ENCODE measurements around the gene ALAS1. TPM values are rescaled to one million over a fixed set of nuclear protein-coding genes. Genes with fewer than 3 reads are reported as not detected.

ALAS1 gene
- total RNA-seq, 2 experiments from 2014 or later = 34.4 to 43.6 TPM

DNA sequence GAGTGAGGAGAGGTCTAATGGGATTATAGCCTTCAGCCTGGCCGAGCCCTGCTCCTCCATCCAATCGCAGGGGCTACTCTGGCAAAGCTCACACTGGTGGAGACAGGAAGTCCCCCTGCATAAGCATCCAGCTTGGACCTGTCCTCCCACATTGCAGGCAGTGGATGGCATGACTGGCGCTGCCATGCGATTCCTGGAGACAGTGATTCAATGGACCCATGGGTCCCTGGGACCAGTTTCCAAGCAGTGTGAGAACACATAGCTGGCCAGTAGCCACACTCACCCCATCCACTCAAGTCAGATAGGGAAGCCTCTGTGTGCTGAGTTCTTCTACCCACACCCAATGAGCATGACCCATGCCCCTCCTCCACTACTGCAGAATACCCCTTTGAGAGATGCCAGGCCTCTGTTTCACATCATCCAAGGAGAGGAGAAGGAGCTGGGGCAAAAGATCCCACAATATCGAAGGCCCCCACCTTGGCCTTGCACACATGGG lies 25.6 kb upstream of the ALAS1 start:
- Histone ChIP-seq H3K36me3 (ENCODE audit: insufficient read depth, low read length) (no peaks in the 10 kb centered on the region), H2AFZ (ENCODE audit: low read length) (no peak overlapping the region), H3K79me2 (ENCODE audit: insufficient read depth, low read depth, low read length) (no peaks in the 10 kb centered on the region), H3K4me2 (ENCODE audit: low read length) (no peak overlapping the region), H3K4me1 (ENCODE audit: insufficient read depth, low read length, poor library complexity, severe bottlenecking) (no peaks in the 10 kb centered on the region), H3K9me3 (ENCODE audit: low read length) (no peaks in the 10 kb centered on the region), H4K20me1 (ENCODE audit: insufficient read depth, low read length) (no peaks in the 10 kb centered on the region), H3K27ac (ENCODE audit: low read depth, low read length, poor library complexity, severe bottlenecking) (no peak overlapping the region), H3K4me3 (ENCODE audit: low read depth, low read length, poor library complexity, severe bottlenecking) (no peak overlapping the region), H3K9me2 (ENCODE audit: insufficient read depth, low read length) (no peaks in the 10 kb centered on the region)
- ChIA-PET POLR2A (no interaction called here), CTCF (ENCODE audit: unreplicated experiment) (interaction anchor here (0.5 to 0.8 kb wide), 2 partner anchors 10 to 50 kb away, joined by 3 read pairs; no protein-coding TSS in a partner anchor)
- no peak for DNase-seq (ENCODE audit: low spot score)
- BruUV-seq (replicated peaks) = no TSS peak
- intact Hi-C loops (cut with micrococcal nuclease; ENCODE audit: unreplicated experiment) = no loop called here
- TF ChIP-seq CTCF (conservative IDR thresholded peaks at IDR 0.05; ENCODE audit: low read length) (no peak), EZH2phosphoT487 (IDR thresholded peaks at IDR 0.05; ENCODE audit: borderline replicate concordance, low read depth, low read length) (no peak)

DNA sequence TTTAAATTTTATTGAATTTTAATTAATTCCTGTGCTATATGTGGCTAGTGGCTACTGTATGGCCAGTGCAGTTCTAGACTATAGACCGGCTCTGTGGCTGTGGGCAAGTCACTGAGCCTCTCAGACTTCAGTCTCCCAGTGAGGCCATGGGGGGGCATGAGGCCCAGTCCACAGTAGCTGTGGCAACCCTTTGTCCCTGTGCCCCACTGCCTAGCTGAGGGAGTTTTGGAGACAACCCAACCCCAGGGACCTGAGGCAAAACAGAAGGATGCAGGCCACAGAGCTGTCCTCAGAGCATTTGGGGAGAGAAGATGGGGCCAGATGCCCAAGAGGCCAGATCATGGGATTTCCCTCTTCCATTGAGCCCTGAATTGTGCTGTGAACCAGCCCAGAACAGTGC lies 24.9 kb upstream of the ALAS1 start:
- no peak for DNase-seq (ENCODE audit: low spot score)
- no peak overlapping the region for H2AFZ ChIP-seq (ENCODE audit: low read length)
- H3K9me2 ChIP-seq (ENCODE audit: insufficient read depth, low read length) = no peaks in the 10 kb centered on the region
- H3K4me3 ChIP-seq (ENCODE audit: low read depth, low read length, poor library complexity, severe bottlenecking) = no peak overlapping the region
- no TSS peak for BruUV-seq (replicated peaks)
- H3K4me1 ChIP-seq (ENCODE audit: insufficient read depth, low read length, poor library complexity, severe bottlenecking) = no peaks in the 10 kb centered on the region
- TF ChIP-seq EZH2phosphoT487 (IDR thresholded peaks at IDR 0.05; ENCODE audit: borderline replicate concordance, low read depth, low read length) (no peak), CTCF (conservative IDR thresholded peaks at IDR 0.05; ENCODE audit: low read length) (no peak)
- H3K4me2 ChIP-seq (ENCODE audit: low read length) = no peak overlapping the region
- POLR2A ChIA-PET = no interaction called here
- CTCF ChIA-PET (ENCODE audit: unreplicated experiment) = interaction anchor here (0.5 kb wide), 1 partner anchor 50 kb away, joined by 3 read pairs; no protein-coding TSS in a partner anchor
- no peak overlapping the region for H3K27ac ChIP-seq (ENCODE audit: low read depth, low read length, poor library complexity, severe bottlenecking)
- H4K20me1 ChIP-seq (ENCODE audit: insufficient read depth, low read length) = no peaks in the 10 kb centered on the region
- intact Hi-C loops (cut with micrococcal nuclease; ENCODE audit: unreplicated experiment) = no loop called here
- no peaks in the 10 kb centered on the region for H3K36me3 ChIP-seq (ENCODE audit: insufficient read depth, low read length)
- H3K9me3 ChIP-seq (ENCODE audit: low read length) = no peaks in the 10 kb centered on the region
- H3K79me2 ChIP-seq (ENCODE audit: insufficient read depth, low read depth, low read length) = no peaks in the 10 kb centered on the region

- POLR2A ChIA-PET = interaction anchor here (0.6 kb wide), 1 partner anchor 421 kb away, joined by 3 read pairs; no protein-coding TSS in a partner anchor
- Histone ChIP-seq H3K36me3 (ENCODE audit: insufficient read depth, low read length) (no peaks in the 10 kb centered on the region), H2AFZ (ENCODE audit: low read length) (no peak overlapping the region), H4K20me1 (ENCODE audit: insufficient read depth, low read length) (no peaks in the 10 kb centered on the region), H3K9me2 (ENCODE audit: insufficient read depth, low read length) (no peaks in the 10 kb centered on the region), H3K4me3 (ENCODE audit: low read depth, low read length, poor library complexity, severe bottlenecking) (no peak overlapping the region), H3K9me3 (ENCODE audit: low read length) (no peaks in the 10 kb centered on the region), H3K4me1 (ENCODE audit: insufficient read depth, low read length, poor library complexity, severe bottlenecking) (no peaks in the 10 kb centered on the region), H3K79me2 (ENCODE audit: insufficient read depth, low read depth, low read length) (no peaks in the 10 kb centered on the region), H3K27ac (ENCODE audit: low read depth, low read length, poor library complexity, severe bottlenecking) (no peak overlapping the region), H3K4me2 (ENCODE audit: low read length) (no peak overlapping the region)
- no peak for TF ChIP-seq EZH2phosphoT487 (IDR thresholded peaks at IDR 0.05; ENCODE audit: borderline replicate concordance, low read depth, low read length)
- no peak for DNase-seq (ENCODE audit: low spot score)
- no TSS peak for BruUV-seq (replicated peaks)
- intact Hi-C loops (cut with micrococcal nuclease; ENCODE audit: unreplicated experiment) = no loop called here
- CTCF ChIA-PET (ENCODE audit: unreplicated experiment) = no interaction called here
Measured at GRCh38 chr3:52174896-52175295, 23.1 kb upstream of the ALAS1 start.

Measured in OCI-LY7 (cell line).